Tibial nerve (tissue), 3 donors: ENCODE measurements around the gene SELPLG.

Experiments
- CTCF ChIP-seq, 5 experiments: fragments of 200-600 bp in 3 of 5; fragments of 450-650 bp in 2 of 5; sonication (generic) in 3 of 5; IDR thresholded peaks; one replicate each; pipeline ENCODE4 v1.5.1; 2016 to 2019; ENCODE audit warnings: antibody characterized with exemption in 5 of 5, mild to moderate bottlenecking in 3 of 5, moderate library complexity in 2 of 5
- POLR2A ChIP-seq, 2 donors: fragments of 450-650 bp; IDR thresholded peaks; one replicate each; pipeline ENCODE4 v1.6.1; 2017; ENCODE audit warnings: antibody characterized with exemption in 2 of 2, mild to moderate bottlenecking in 2 of 2, moderate library complexity in 2 of 2

GRCh38 chr12:108642269-108642870 lies 8.7 kb upstream of the SELPLG start:
- TF ChIP-seq CTCF (IDR thresholded peaks at IDR 0.05) (no peak), POLR2A (IDR thresholded peaks at IDR 0.05) (no peak)
